GM19452 (cell line): Measurements from ENCODE around the gene NCF4.

Experiments
- ATAC-seq: cut with Tn5 transposase; IDR thresholded peaks from one replicate; pipeline ENCODE4 v1.9.1; 2021; ENCODE audit not compliant: unreplicated experiment

Gene NCF4

GRCh38 chr22:36860821-36861659 is at the start of gene NCF4:
NCF4 (plus strand) TSS chr22:36861006; CDS start chr22:36861172, 166 bp downstream.
- peak; percentile 69 for ATAC-seq

GRCh38 chr22:36811094-36811800 is 49.6 kb upstream of the NCF4 start:
- ATAC-seq, result no peak

- ATAC-seq, result no peak
Measured at GRCh38 chr22:36814801-36815200, 46.0 kb upstream of the NCF4 start.

- ATAC-seq, result no peak
Measured at GRCh38 chr22:36815558-36816338, 45.1 kb upstream of the NCF4 start.

GRCh38 chr22:36816339-36816635 is 44.5 kb upstream of the NCF4 start:
- ATAC-seq, result no peak

- ATAC-seq, result no peak
Measured at GRCh38 chr22:36816636-36817524, 43.9 kb upstream of the NCF4 start, which contains the start of gene PVALB. PVALB (minus strand) TSS chr22:36817035; CDS start chr22:36817005, 30 bp downstream.

GRCh38 chr22:36817525-36817848 is 43.3 kb upstream of the NCF4 start:
- no peak for ATAC-seq

GRCh38 chr22:36818010-36818642 is 42.7 kb upstream of the NCF4 start:
- ATAC-seq, result no peak

GRCh38 chr22:36819112-36819511 is 41.7 kb upstream of the NCF4 start:
- ATAC-seq, result no peak

GRCh38 chr22:36822581-36822980 is 38.2 kb upstream of the NCF4 start:
- no peak for ATAC-seq

- no peak for ATAC-seq
Measured at GRCh38 chr22:36823186-36823839, 37.5 kb upstream of the NCF4 start.

- ATAC-seq, result no peak
Measured at GRCh38 chr22:36824655-36825054, 36.2 kb upstream of the NCF4 start.

GRCh38 chr22:36826262-36826661 is 34.5 kb upstream of the NCF4 start:
- ATAC-seq, result no peak

GRCh38 chr22:36828815-36829214 is 32.0 kb upstream of the NCF4 start:
- no peak for ATAC-seq

GRCh38 chr22:36829370-36830002 is 31.3 kb upstream of the NCF4 start:
- ATAC-seq, result no peak

- ATAC-seq, result no peak
Measured at GRCh38 chr22:36830601-36831000, 30.2 kb upstream of the NCF4 start.

GRCh38 chr22:36831206-36831605 is 29.6 kb upstream of the NCF4 start:
- no peak for ATAC-seq

GRCh38 chr22:36831717-36832116 is 29.1 kb upstream of the NCF4 start:
- no peak for ATAC-seq

GRCh38 chr22:36833073-36833472 is 27.7 kb upstream of the NCF4 start:
- ATAC-seq, result no peak
